Measurements from ENCODE around the gene SLC44A1. TPM values are rescaled to one million over a fixed set of nuclear protein-coding genes. Genes with fewer than 3 reads are reported as not detected.

Gene SLC44A1
- total and polyA plus RNA-seq, 12 donors: 6.8 to 73.1 (median 36.3) TPM

GRCh38 chr9:105330755-105331154 is 86.3 kb downstream of the SLC44A1 start:
- intact Hi-C loops (cut with DNase I): no loop called here
- TF ChIP-seq CTCF (IDR thresholded peaks at IDR 0.05): no peak
- TF ChIP-seq POLR2A (IDR thresholded peaks at IDR 0.05): no peak

GRCh38 chr9:105331160-105331559 is 86.7 kb downstream of the SLC44A1 start:
- Histone ChIP-seq H3K4me1 (replicated peaks in 1 of 2) (peaks cover 0 to 14% of the 10 kb centered on the region in 2 donors), H3K9me3 (replicated peaks in 1 of 3) (no peaks in the 10 kb centered on the region), H3K36me3 (replicated peaks in 1 of 2) (no peaks in the 10 kb centered on the region), H3K27me3 (no peaks in the 10 kb centered on the region), H3K27ac (no peak overlapping the region), H3K4me3 (no peak overlapping the region)
- WGBS, 4 donors: 89 to 93% (median 91%) methylated on average over 3 of the region's 3 CpGs
- no peak for DNase-seq
- intact Hi-C loops (cut with DNase I): no loop called here
- TF ChIP-seq CTCF (IDR thresholded peaks at IDR 0.05) (no peak), POLR2A (IDR thresholded peaks at IDR 0.05) (no peak)

More at GRCh38 chr9:105330755-105331154, 86.3 kb downstream of the SLC44A1 start:
- no peaks in the 10 kb centered on the region for H3K36me3 ChIP-seq (replicated peaks in 1 of 2)
- H3K9me3 ChIP-seq (replicated peaks in 1 of 3): no peaks in the 10 kb centered on the region
- peaks cover 0 to 14% of the 10 kb centered on the region in 2 donors for H3K4me1 ChIP-seq (replicated peaks in 1 of 2)
- no peak overlapping the region for H3K27ac ChIP-seq
- H3K27me3 ChIP-seq: no peaks in the 10 kb centered on the region
- no peak for DNase-seq
- no peak overlapping the region for H3K4me3 ChIP-seq

GRCh38 chr9:105331755-105332154 is 87.3 kb downstream of the SLC44A1 start:
- DNase-seq: no peak
- Histone ChIP-seq H3K27me3 (no peaks in the 10 kb centered on the region), H3K27ac (no peak overlapping the region), H3K4me3 (no peak overlapping the region), H3K9me3 (replicated peaks in 1 of 3) (no peaks in the 10 kb centered on the region), H3K4me1 (replicated peaks in 1 of 2) (peaks cover 0 to 14% of the 10 kb centered on the region in 2 donors), H3K36me3 (replicated peaks in 1 of 2) (peaks cover 0 to 5% of the 10 kb centered on the region in 2 donors)
- intact Hi-C loops (cut with DNase I): no loop called here
- TF ChIP-seq POLR2A (IDR thresholded peaks at IDR 0.05) (no peak), CTCF (IDR thresholded peaks at IDR 0.05) (no peak)
- WGBS, 4 donors: 93 to 100% (median 100%) methylated on average over 1 of the region's 1 CpG

- peaks cover 0 to 5% of the 10 kb centered on the region in 2 donors for H3K36me3 ChIP-seq (replicated peaks in 1 of 2)
- no peaks in the 10 kb centered on the region for H3K27me3 ChIP-seq
- no peak overlapping the region for H3K4me3 ChIP-seq
- H3K4me1 ChIP-seq (replicated peaks in 1 of 2): peaks cover 0 to 14% of the 10 kb centered on the region in 2 donors
- no peaks in the 10 kb centered on the region for H3K9me3 ChIP-seq (replicated peaks in 1 of 3)
- intact Hi-C loops (cut with DNase I): no loop called here
- no peak for DNase-seq
- no peak overlapping the region for H3K27ac ChIP-seq
- TF ChIP-seq POLR2A (IDR thresholded peaks at IDR 0.05) (no peak), CTCF (IDR thresholded peaks at IDR 0.05) (no peak)
- 81 to 91% (median 87%) methylated on average over 2 of the region's 2 CpGs for WGBS, 4 donors
These were observed 88.0 kb downstream of the SLC44A1 start for GRCh38 chr9:105332471-105332870.

All from adrenal gland (tissue), 12 donors.